Hepatocyte (in vitro differentiated cells): ENCODE results near the gene FLVCR2. TPM values are rescaled to one million over a fixed set of nuclear protein-coding genes. Genes with fewer than 3 reads are reported as not detected.

Source experiments
- DNase-seq: peaks from one replicate; pipeline ENCODE4 v3.0.0-alpha.2; 2016; ENCODE audit warnings: low spot score
- H2AFZ ChIP-seq: fragments of 200-600 bp; sonication (generic); 2 replicates; pipeline ENCODE4 v1.6.0; 2016; ENCODE audit warnings: antibody characterized with exemption, mild to moderate bottlenecking
- H3K27ac ChIP-seq: fragments of 200-600 bp; sonication (generic); 2 replicates; pipeline ENCODE4 v1.5.1; 2016; ENCODE audit warnings: mild to moderate bottlenecking
- H3K27me3 ChIP-seq: fragments of 200-600 bp; sonication (generic); 2 replicates; pipeline ENCODE4 v1.6.1; 2016
- H3K36me3 ChIP-seq: fragments of 200-600 bp; sonication (generic); replicated peaks from 2 replicates; pipeline ENCODE4 v1.5.1; 2016; ENCODE audit warnings: low read depth; ENCODE audit not compliant: insufficient read depth
- H3K4me1 ChIP-seq: fragments of 200-600 bp; sonication (generic); 2 replicates; pipeline ENCODE4 v1.5.1; 2016; ENCODE audit warnings: mild to moderate bottlenecking, moderate library complexity; ENCODE audit not compliant: insufficient read depth
- H3K4me2 ChIP-seq: fragments of 200-600 bp; sonication (generic); 2 replicates; pipeline ENCODE4 v1.6.0; 2016
- H3K4me3 ChIP-seq: fragments of 200-600 bp; sonication (generic); 2 replicates; pipeline ENCODE4 v1.5.1; 2016; ENCODE audit warnings: mild to moderate bottlenecking
- H3K79me2 ChIP-seq: fragments of 200-600 bp; sonication (generic); 2 replicates; pipeline ENCODE4 v1.6.0; 2017; ENCODE audit warnings: mild to moderate bottlenecking
- H3K9me2 ChIP-seq: fragments of 200-600 bp; sonication (generic); replicated peaks from 2 replicates; pipeline ENCODE4 v1.6.0; 2017; ENCODE audit warnings: mild to moderate bottlenecking; ENCODE audit not compliant: insufficient read depth
- H3K9me3 ChIP-seq: fragments of 200-600 bp; sonication (generic); 2 replicates; pipeline ENCODE4 v1.5.1; 2016; ENCODE audit warnings: low read depth, mild to moderate bottlenecking
- H4K20me1 ChIP-seq: fragments of 200-600 bp; sonication (generic); 2 replicates; pipeline ENCODE4 v1.6.0; 2016; ENCODE audit warnings: mild to moderate bottlenecking; ENCODE audit not compliant: insufficient read depth, poor library complexity, severe bottlenecking
- EZH2 ChIP-seq: fragments of 200-600 bp; sonication (generic); IDR thresholded peaks from 2 replicates; pipeline ENCODE4 v1.6.1; 2016; ENCODE audit warnings: antibody characterized with exemption, mild to moderate bottlenecking, borderline replicate concordance
- EZH2phosphoT487 ChIP-seq: fragments of 200-600 bp; sonication (generic); IDR thresholded peaks from one replicate; pipeline ENCODE4 v1.6.1; 2018; ENCODE audit warnings: antibody characterized with exemption, mild to moderate bottlenecking, low read depth, moderate library complexity; ENCODE audit not compliant: unreplicated experiment, severe bottlenecking
- WGBS: methylation state at CpG from one replicate; pipeline ENCODE4 v1.1.6; 2016; ENCODE audit warnings: low lambda C conversion rate; ENCODE audit errors: missing lambda C conversion rate; 5-methylcytosine and 5-hydroxymethylcytosine counted together
- polyA plus RNA-seq: library from polyadenylated mRNA; unstranded; fragments of >200 nt; fragmentation: Nextera tagmentation; extraction: Ambion mirVana; gene quantifications from 2 replicates; pipeline ENCODE4 v1.2.1, GENCODE V29; 2016
- small RNA-seq: library from RNA; depleted of rRNA; stranded (forward); fragments of <200 nt; gene quantifications from one replicate; pipeline ENCODE3, GENCODE V24; 2014
- total RNA-seq: library from RNA; depleted of rRNA; stranded (reverse); fragments of >200 nt; gene quantifications from 2 replicates; pipeline ENCODE4 v1.2.3, GENCODE V29; 2014
- TF ChIP-seq, protein P1 (sequence below): fragments of 200-600 bp; sonication (generic); IDR thresholded peaks from 2 replicates; pipeline ENCODE4 v1.5.1; 2016; ENCODE audit warnings: antibody characterized with exemption, mild to moderate bottlenecking; ENCODE audit not compliant: poor library complexity

FLVCR2 gene
- total and polyA plus RNA-seq, 2 experiments from 2014 or later, result 9.5 to 10.1 TPM

DNA sequence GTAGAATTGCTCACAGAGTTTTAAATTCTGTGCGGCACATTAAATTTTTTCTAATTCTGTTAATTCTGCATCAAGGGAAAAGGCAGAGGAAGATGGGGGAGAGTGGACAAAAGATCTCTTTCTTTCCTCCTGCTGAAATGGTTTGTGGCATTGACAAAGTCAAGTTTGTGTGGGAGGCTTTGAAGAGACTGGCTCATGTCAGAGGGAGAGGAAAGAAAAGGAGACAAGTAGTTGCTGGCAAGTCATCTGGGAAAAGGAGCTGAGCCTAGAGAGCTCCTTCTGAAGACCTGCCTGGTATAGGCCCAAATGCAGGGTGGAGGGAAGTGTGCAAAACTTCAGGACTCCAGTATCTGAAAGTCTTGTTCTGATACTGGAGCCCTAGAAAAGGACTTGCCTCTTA is 119.0 kb downstream of the FLVCR2 start:
- Histone ChIP-seq H3K27ac (no peak overlapping the region), H4K20me1 (no peaks in the 10 kb centered on the region), H3K36me3 (no peaks in the 10 kb centered on the region), H3K79me2 (no peaks in the 10 kb centered on the region), H2AFZ (no peak overlapping the region), H3K9me2 (no peaks in the 10 kb centered on the region), H3K4me1 (no peaks in the 10 kb centered on the region), H3K4me3 (no peak overlapping the region), H3K4me2 (no peak overlapping the region), H3K27me3 (no peaks in the 10 kb centered on the region), H3K9me3 (peaks cover 3% of the 10 kb centered on the region)
- WGBS, result 100% methylated on average over 1 of the region's 1 CpG
- DNase-seq, result no peak
- TF ChIP-seq, protein P1, sequence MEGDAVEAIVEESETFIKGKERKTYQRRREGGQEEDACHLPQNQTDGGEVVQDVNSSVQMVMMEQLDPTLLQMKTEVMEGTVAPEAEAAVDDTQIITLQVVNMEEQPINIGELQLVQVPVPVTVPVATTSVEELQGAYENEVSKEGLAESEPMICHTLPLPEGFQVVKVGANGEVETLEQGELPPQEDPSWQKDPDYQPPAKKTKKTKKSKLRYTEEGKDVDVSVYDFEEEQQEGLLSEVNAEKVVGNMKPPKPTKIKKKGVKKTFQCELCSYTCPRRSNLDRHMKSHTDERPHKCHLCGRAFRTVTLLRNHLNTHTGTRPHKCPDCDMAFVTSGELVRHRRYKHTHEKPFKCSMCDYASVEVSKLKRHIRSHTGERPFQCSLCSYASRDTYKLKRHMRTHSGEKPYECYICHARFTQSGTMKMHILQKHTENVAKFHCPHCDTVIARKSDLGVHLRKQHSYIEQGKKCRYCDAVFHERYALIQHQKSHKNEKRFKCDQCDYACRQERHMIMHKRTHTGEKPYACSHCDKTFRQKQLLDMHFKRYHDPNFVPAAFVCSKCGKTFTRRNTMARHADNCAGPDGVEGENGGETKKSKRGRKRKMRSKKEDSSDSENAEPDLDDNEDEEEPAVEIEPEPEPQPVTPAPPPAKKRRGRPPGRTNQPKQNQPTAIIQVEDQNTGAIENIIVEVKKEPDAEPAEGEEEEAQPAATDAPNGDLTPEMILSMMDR, result no peak
- TF ChIP-seq EZH2phosphoT487, result no peak
- TF ChIP-seq EZH2, result no peak

Small RNA genes lying within 50 kb of the gene (small RNA-seq; reads per million reads assigned to genes)
- 0.16 reads per million for gene RNA5SP387

Other genes starting within 250 kb of the FLVCR2 start
- 68.9 and 89.0 TPM in 2 replicates for gene JDP2, start 150.6 kb upstream of the FLVCR2 start, total RNA-seq
- 79.9 and 85.4 TPM in 2 replicates for gene JDP2, start 150.6 kb upstream of the FLVCR2 start, polyA plus RNA-seq
- gene BATF, start 56.2 kb upstream of the FLVCR2 start, total RNA-seq, result 0.60 TPM in 1 of 2 replicates, not detected in the other
- gene BATF, start 56.2 kb upstream of the FLVCR2 start, polyA plus RNA-seq, result 3.1 and 3.6 TPM in 2 replicates
- 38.4 and 51.2 TPM in 2 replicates for gene ERG28, start 82.3 kb downstream of the FLVCR2 start, total RNA-seq
- 65.7 and 74.4 TPM in 2 replicates for gene ERG28, start 82.3 kb downstream of the FLVCR2 start, polyA plus RNA-seq
- gene TTLL5, start 82.6 kb downstream of the FLVCR2 start, total RNA-seq, result 8.9 and 14.3 TPM in 2 replicates
- 11.1 and 14.2 TPM in 2 replicates for gene TTLL5, start 82.6 kb downstream of the FLVCR2 start, polyA plus RNA-seq